ENCODE results near the gene KNTC1. TPM values are rescaled to one million over a fixed set of nuclear protein-coding genes. Genes with fewer than 3 reads are reported as not detected.
A peak's percentile ranks its signal among the peaks of the same experiment; 100 is the strongest.
"Not testable (repeated sequence)": the region's sequence is repeated elsewhere in the genome, so short reads cannot be mapped to it uniquely, and the experiment has no call there.

KNTC1 gene
- total RNA-seq, 1 experiment from 2014 or later = 56.9 TPM

DNA sequence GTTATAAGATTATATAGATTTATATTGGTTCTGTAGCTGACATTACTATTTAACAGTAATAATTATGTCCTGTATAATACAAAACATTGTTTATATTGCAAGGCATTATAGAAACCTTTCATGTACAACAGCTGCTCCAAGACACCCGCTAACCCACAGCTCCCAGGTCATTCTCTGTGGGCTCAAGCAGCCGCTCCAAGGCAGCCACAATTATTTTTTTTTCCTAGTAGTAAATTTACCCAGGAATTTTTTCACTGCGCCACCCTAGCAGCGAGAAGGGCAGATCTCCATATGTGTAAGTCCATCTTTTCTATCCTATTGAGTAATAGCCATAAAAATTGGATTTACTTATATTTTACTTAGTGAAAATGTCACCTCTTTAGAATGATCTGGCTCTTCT, 36.3 kb downstream of the KNTC1 start:
- no peak for DNase-seq (ENCODE audit: low read depth)

DNA sequence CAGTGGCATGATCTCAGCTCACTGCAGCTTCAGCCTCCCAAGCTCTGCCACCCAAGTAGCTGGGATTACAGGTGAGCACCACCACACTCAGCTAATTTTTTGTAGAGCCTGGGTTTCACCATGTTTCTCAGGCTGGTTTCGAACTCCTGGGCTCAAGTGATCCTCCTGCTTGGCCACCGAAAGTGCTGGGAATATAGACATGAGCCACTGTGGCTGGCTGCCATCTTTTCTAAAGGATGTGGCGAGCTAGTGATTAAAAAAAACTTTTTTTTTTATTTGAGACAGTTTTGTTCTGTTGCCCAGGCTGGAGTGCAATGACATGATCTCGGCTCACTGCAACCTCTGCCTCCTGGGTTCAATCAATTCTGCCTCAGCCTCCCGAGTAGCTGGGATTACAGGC, 39.8 kb downstream of the KNTC1 start:
- not testable (repeated sequence) for DNase-seq (ENCODE audit: low read depth)

DNA sequence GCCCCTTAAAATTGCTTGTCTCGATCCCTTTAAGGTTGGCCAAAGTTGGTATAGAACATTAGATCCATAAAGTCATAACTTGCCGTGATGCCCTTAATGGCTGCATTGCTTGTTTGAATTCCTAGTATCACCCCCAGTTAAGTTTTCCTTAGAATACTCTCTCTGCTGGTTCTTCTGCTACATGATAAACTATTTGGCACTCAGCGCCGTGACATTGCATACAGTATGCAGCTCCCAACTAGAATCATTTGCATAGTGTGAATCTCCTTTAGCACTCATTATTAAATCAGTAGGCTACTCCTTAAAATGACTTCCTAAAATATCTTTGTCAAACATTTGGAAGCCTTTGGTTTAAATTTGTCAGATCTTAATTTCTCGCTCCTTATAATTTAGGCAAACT, 42.2 kb downstream of the KNTC1 start:
- no peak for DNase-seq (ENCODE audit: low read depth)

DNA sequence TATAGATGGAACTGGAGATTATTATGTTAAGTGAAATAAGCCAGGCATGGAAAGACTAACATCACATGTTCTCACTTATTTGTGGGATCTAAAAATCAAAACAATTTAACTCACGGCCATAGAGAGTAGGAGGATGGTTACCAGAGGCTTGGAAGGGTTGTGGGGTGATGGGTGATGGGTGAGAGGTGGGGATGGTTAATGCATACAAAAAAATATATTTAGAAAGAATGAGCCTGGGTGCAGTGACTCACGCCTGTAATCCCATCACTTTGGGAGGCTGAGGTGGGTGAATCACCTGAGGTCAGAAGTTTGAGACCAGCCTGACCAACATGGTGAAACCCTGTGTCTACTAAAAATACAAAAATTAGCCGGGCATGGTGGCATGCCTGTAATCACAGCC, 43.0 kb downstream of the KNTC1 start:
- peak; percentile 37 for DNase-seq (ENCODE audit: low read depth)

DNA sequence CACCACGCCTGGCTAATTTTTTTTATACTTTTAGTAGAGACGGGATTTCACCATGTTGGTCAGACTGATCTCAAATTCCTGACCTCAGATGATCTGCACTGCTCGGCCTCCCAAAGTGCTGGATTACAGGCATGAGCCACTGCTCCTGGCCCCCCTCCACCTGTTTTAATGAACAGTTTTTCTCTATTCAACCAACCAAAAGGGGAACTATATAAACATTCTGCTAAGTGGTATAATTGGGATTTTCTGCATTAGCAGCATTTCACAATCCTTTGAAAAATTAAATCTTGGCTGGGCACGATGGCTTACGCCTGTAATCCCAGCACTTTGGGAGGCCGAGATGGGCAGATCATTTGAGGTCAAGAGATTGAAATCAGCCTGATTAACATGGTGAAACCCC, 44.8 kb downstream of the KNTC1 start:
- DNase-seq (ENCODE audit: low read depth) = no peak

GRCh38 chr12:122583294-122583693, 56.2 kb downstream of the KNTC1 start:
- not testable (repeated sequence) for DNase-seq (ENCODE audit: low read depth)

DNA sequence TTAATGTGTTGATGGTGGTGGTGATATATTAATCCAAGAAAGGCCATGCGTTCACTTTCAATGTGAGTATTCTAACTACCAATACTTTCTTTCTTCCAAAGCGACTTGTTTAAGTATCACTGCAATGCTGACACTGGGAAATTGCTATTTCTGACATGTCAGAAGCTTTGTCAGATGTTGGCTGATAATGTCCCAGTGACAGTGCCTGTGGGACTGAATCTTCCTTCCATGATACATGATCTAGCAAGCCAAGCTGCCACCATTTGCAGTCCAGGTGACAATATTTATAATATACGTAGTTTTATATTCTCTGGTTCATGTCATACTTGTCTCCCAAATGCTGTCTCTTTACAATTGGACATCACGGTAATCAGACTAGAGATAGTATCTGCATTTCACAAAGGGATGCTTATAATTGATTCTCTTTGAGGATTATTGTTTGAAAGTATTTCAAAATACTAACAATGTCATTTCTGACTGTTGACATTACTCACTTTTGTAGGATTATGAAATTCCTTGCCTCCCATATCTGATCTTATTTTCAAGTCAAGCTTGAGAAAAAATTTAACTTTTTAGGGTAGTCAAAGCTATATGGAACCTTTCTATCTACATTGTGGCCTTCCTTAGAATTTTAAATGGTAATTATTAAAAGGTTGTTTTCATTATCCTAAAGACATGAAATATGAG, 57.3 kb downstream of the KNTC1 start:
- DNase-seq (ENCODE audit: low read depth) = no peak

DNA sequence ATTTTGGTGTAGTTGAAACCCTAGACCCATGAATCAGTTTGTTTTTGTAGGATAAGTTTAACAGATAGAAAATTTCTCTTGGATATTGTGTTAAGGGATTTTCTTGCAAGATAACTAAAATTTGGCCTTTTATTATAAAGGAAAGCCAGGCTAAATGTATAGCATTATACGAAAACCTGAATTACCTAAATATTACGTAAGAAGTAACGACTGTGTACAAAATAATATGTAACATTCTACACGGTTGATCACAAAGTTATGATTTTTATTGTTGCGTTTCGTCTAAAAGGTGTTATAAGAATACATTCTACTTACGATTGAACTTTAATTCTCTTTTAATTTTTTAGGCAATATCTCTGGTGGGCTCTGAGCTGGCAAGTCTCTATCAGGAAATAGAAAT, 63.9 kb downstream of the KNTC1 start:
- no peak for DNase-seq (ENCODE audit: low read depth)

DNA sequence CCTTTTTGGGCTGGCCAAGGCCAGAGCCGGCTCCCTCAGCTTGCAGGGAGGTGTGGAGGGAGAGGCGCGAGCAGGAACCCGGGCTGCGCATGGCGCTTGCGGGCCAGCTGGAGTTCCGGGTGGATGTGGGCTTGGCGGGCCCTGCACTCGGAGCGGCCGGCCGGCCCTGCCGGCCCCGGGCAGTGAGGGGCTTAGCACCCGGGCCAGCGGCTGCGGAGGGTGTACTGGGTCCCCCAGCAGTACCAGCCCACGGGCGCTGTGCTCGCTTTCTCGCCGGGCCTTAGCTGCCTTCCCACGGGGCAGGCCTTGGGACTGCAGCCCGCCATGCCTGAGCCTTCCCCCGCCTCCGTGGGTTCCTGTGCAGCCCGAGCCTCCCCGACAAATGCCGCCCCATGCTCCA, 64.9 kb downstream of the KNTC1 start:
- not testable (repeated sequence) for DNase-seq (ENCODE audit: low read depth)

GRCh38 chr12:122592543-122592942, 65.5 kb downstream of the KNTC1 start:
- not testable (repeated sequence) for DNase-seq (ENCODE audit: low read depth)

GRCh38 chr12:122593910-122594309, 66.9 kb downstream of the KNTC1 start:
- no peak for DNase-seq (ENCODE audit: low read depth)

DNA sequence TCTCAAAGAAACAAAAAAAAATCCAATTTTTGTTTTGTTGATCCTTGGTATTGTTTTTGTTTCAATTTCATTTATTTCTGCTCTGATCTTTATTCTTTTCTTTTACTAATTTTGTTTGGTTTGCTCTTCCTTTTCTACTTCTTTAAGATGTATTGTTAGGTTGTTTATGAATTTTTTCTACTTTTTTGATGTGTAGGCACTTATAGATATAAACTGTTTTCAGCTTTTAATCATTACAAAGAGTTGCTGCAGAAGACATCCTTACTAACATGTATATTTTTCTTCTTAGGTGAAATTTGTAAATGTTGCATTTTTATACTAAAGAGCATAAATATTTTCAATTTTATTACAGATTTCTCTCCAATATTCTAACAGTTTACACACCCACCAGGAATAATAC, 69.8 kb downstream of the KNTC1 start:
- no peak for DNase-seq (ENCODE audit: low read depth)

DNA sequence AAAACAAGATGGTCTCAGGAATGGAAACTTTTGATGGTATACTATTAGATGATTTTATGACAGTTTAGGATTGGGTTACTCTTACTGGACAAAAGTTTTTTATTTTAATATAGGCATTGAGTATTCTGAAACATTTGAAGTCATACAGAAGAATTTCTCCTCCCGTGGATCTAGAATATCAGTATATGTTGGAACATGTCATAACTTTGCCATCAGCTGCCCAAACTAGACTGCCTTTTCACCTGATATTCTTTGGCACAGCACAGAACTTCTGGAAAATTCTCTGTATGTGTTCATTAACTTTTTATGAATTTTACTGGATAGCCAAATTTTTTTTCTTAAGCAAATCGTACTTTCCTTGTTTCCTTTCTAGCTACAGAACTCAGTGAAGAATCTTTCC, 75.4 kb downstream of the KNTC1 start:
- DNase-seq (ENCODE audit: low read depth) = no peak

GRCh38 chr12:122604993-122605392, 77.9 kb downstream of the KNTC1 start:
- no peak for DNase-seq (ENCODE audit: low read depth)

- DNase-seq (ENCODE audit: low read depth) = no peak
Measured at GRCh38 chr12:122609732-122610131, 82.7 kb downstream of the KNTC1 start.

- DNase-seq (ENCODE audit: low read depth) = no peak
Measured at GRCh38 chr12:122610207-122610606, 83.2 kb downstream of the KNTC1 start.

- no peak for DNase-seq (ENCODE audit: low read depth)
Measured at GRCh38 chr12:122610911-122611310, 83.9 kb downstream of the KNTC1 start.

DNA sequence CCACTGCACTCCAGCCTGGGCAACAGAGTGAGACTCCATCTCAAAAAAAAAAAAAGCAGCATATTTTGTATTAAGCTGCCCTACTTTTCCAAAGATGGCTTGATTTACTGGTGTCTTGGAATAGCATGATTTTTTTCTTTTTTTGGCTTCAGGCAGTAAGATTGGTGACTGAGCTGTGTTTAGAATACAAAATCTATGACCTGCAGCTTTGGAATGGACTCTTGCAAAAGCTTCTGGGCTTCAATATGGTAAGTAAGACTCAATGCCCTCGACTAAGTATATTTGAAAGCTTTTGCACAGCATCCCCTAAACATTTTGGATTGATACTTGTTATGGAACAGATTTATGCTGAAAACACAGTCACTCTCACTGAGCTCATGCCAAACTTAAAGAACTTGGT, 87.8 kb downstream of the KNTC1 start:
- no peak for DNase-seq (ENCODE audit: low read depth)

DNA sequence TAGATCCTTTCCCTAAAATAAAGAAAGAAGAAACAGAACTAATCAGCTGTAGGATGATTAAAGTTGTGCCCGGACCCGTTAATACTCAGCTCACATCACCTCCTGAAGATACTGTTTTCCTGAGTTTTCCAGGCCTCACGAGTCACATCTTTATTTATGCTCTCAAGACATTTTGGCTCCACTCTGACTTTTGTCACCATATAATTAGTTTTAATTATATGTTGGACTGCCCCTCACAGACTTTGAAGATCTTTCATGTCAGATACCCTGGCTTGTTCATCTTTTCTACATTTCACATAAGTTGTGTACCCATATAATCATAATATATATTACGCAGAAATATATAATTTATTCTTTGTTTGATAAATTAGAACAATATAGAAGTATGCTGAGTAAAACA, 88.7 kb downstream of the KNTC1 start:
- no peak for DNase-seq (ENCODE audit: low read depth)

- no peak for DNase-seq (ENCODE audit: low read depth)
Measured at GRCh38 chr12:122635471-122635870, 108.4 kb downstream of the KNTC1 start.

DNA sequence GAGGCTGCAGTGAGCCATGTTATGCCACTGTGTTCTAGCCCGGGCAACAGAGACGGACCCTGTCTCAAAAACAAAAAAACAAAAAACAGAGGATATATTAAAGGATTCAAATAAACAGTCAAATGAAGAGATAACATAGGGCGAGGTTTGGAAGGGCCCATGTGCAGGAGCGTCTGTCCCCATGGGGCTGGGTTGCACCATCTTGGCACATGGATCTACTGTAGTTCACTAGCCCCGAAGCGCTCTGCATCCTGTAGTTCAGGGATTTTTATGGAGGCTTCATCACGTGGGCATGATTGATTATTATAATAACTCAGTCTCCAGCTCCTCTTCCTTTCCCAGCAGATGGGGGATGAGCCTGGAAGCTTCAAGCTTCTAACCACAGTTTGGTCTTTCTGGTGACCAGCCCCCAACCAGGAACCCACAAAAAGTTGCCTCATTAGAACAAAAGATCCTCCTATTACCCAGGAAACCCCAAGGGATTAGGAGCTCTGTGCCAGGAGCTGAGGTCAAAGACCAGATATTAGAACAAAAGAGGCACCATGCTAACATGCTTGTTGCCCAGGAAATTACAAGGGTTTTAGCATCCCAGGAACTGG, 116.3 kb downstream of the KNTC1 start:
- no peak for DNase-seq (ENCODE audit: low read depth)

DNA sequence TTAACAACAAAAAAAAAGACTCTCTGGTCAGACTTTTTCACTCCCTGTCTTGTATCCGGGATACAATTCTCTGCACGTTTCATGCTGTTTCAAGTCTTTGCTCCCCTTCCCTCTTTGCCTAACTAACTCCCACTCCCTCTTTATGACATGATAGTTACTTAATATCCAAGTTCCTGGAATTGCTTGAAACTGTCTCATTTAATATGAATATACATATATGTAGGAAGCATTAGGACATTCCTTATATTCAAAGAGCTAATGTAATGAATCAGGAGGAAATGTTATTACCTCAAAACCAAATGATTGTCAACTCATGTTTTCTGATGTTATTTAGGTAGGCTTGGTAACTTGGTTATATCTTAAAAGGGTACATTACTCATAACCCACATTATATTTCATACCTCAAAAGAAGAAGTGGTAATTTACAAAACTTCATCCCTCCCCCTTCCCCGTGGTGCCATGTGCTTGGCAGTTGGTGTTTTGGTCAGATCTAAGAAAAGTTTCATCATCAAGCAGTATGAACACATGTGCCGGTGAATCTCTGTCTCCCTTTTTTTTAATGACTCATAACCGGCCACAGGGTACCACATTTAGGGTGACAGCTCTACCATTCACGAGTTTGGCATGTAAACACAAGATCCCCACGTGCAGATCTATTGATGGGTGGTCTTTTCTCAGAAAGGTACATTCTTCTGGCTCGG, 119.6 kb downstream of the KNTC1 start:
- peak; percentile 59 for DNase-seq (ENCODE audit: low read depth)

GRCh38 chr12:122651520-122652224, 124.6 kb downstream of the KNTC1 start:
- no peak for DNase-seq (ENCODE audit: low read depth)
